Measurements from ENCODE around the gene SLC16A1.

DNA sequence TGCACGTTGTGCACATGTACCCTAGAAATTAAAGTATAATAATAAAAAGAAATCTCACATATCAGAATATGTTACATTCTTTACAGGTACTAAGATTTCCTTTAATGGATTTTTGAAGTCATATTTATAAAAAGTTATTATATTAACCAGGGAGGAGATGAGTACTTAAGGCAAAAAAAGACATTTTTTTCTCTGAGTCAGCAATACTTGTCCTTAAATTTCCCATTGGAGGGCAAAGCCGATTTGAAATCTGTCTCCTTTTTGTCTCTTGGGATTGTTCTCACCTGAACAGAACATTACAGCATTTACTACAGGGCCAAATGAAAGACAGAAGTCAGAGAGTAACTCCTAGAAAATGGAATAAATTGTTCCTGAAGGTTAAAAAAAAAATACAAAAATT is 26.3 kb upstream of the SLC16A1 start:
- TF ChIP-seq TAF1 (IDR thresholded peaks at IDR 0.05; ENCODE audit: borderline replicate concordance, insufficient read depth, low read length), result no peak
- TF ChIP-seq, protein P1, sequence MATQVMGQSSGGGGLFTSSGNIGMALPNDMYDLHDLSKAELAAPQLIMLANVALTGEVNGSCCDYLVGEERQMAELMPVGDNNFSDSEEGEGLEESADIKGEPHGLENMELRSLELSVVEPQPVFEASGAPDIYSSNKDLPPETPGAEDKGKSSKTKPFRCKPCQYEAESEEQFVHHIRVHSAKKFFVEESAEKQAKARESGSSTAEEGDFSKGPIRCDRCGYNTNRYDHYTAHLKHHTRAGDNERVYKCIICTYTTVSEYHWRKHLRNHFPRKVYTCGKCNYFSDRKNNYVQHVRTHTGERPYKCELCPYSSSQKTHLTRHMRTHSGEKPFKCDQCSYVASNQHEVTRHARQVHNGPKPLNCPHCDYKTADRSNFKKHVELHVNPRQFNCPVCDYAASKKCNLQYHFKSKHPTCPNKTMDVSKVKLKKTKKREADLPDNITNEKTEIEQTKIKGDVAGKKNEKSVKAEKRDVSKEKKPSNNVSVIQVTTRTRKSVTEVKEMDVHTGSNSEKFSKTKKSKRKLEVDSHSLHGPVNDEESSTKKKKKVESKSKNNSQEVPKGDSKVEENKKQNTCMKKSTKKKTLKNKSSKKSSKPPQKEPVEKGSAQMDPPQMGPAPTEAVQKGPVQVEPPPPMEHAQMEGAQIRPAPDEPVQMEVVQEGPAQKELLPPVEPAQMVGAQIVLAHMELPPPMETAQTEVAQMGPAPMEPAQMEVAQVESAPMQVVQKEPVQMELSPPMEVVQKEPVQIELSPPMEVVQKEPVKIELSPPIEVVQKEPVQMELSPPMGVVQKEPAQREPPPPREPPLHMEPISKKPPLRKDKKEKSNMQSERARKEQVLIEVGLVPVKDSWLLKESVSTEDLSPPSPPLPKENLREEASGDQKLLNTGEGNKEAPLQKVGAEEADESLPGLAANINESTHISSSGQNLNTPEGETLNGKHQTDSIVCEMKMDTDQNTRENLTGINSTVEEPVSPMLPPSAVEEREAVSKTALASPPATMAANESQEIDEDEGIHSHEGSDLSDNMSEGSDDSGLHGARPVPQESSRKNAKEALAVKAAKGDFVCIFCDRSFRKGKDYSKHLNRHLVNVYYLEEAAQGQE (IDR thresholded peaks at IDR 0.05; ENCODE audit: insufficient read depth in 1 of 2, low read depth in 2 of 2, low read length in 2 of 2), result no peak

Data from PFSK-1 (cell line).